Retinal pigment epithelial cell (primary cell): ENCODE data around the gene LYRM1.
"Not testable (repeated sequence)": the region's sequence is repeated elsewhere in the genome, so short reads cannot be mapped to it uniquely, and the experiment has no call there.

ENCODE experiments used
- DNase-seq: peaks from one replicate; pipeline ENCODE4 v3.0.0-alpha.2; 2010; ENCODE audit warnings: low read depth
- H3K4me3 ChIP-seq: 2 replicates; pipeline ENCODE4 v1.5.1; 2011; ENCODE audit warnings: mild to moderate bottlenecking, low read length, control low read depth, moderate library complexity
- TF ChIP-seq, protein P1 (sequence below): conservative IDR thresholded peaks from 2 replicates; pipeline ENCODE4 v1.5.1; 2011; ENCODE audit warnings: low read depth, low read length, control low read depth, inconsistent platforms

The LYRM1 gene

GRCh38 chr16:20859229-20859628, 41.3 kb upstream of the LYRM1 start:
- no peak for DNase-seq
- TF ChIP-seq, protein P1, sequence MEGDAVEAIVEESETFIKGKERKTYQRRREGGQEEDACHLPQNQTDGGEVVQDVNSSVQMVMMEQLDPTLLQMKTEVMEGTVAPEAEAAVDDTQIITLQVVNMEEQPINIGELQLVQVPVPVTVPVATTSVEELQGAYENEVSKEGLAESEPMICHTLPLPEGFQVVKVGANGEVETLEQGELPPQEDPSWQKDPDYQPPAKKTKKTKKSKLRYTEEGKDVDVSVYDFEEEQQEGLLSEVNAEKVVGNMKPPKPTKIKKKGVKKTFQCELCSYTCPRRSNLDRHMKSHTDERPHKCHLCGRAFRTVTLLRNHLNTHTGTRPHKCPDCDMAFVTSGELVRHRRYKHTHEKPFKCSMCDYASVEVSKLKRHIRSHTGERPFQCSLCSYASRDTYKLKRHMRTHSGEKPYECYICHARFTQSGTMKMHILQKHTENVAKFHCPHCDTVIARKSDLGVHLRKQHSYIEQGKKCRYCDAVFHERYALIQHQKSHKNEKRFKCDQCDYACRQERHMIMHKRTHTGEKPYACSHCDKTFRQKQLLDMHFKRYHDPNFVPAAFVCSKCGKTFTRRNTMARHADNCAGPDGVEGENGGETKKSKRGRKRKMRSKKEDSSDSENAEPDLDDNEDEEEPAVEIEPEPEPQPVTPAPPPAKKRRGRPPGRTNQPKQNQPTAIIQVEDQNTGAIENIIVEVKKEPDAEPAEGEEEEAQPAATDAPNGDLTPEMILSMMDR: no peak
- no peak overlapping the region for H3K4me3 ChIP-seq

DNA sequence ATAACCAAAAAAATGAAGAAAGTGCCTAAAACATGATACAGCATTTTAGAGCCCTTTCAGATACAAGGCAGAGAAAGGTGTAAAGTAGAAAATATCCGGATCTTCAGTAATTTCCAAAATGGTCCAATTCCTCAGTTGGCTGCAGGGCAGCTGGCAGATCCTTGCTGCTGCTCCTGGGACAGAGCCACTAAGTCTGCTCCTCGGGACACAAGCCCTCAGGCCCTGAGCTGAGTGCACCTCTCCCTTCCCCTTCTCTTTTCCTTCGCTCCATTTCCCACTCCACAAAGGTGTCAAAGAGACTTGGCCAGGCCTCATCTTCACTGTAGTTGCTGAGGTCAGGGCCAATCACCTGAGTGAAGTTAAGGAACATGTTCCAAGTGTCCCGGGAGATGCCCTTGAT, 40.9 kb upstream of the LYRM1 start:
- no peak overlapping the region for H3K4me3 ChIP-seq
- TF ChIP-seq, protein P1: no peak
- DNase-seq: no peak

GRCh38 chr16:20860361-20860760, 40.2 kb upstream of the LYRM1 start:
- no peak for DNase-seq
- H3K4me3 ChIP-seq: no peak overlapping the region
- TF ChIP-seq, protein P1: no peak

DNA sequence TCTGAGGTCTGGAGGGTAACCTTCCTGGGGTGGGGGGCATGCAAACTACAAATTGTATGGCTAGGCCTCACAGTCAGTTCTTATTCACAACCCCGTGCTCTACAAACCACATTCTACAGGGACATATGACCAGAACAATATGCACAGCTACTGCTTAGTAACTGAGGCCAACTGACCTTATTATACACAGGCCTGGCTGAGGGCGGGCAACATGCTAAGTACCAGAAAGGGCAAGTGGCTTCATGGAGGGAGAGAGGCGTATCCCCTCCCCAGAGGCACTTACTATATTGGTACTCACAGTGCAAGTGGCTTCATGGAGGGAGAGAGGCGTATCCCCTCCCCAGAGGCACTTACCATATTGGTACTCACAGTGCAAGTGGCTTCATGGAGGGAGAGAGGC, 39.6 kb upstream of the LYRM1 start:
- H3K4me3 ChIP-seq, DNase-seq: not testable (repeated sequence)

- TF ChIP-seq, protein P1: no peak
- no peak overlapping the region for H3K4me3 ChIP-seq
- DNase-seq: no peak
These were observed 38.2 kb upstream of the LYRM1 start for GRCh38 chr16:20862162-20862960.

DNA sequence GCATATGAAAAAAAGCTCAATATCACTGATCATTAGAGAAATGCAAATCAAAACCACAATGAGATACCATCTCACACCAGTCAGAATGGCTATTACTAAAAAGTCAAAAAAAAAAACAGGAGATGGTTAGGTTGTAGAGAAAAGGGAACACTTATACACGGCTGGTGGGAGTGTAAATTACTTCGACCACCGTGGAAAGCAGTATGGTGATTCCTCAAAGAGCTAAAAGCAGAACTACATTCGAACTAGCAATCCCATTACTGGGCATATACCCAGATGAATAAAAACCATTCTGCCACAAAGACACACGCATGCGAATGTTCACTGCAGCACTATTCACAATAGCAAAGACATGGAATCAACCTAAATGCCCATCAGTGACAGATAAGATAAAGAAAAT, 36.2 kb upstream of the LYRM1 start:
- DNase-seq, H3K4me3 ChIP-seq: not testable (repeated sequence)

DNA sequence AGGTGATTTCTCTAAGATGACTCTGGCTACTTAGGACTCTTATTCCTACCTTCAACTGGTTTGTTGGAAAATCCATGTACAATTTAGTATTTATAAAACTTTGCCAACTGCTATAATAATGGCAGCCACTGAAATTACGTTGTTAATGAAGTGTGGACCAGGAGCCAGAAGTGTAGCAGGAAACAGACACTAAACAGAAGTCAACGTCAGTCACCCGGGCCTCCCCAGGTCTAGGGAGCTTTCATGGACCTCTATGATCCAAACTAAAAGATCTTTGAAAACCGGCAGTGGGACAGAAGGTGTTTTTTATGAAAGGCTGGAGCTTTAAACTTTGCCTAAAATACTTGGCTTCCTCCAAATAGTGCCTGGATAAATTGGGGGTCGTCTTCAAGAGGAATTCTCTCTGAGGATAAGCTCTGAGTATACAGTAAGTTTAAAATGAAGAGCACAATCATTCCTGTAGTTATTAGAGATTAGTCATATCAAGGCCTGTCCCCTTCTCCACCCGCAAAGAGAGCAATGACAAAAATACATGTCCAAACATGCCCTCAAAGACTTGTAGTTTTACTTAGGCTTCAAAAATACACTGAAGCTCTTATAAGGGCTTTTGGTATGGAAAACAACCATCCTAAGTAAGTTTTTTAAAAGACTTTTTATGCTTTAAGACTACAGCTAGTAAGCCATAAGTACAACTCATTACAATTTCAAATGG, 35.0 kb upstream of the LYRM1 start:
- H3K4me3 ChIP-seq: no peak overlapping the region
- TF ChIP-seq, protein P1: no peak

GRCh38 chr16:20866145-20866772, 34.3 kb upstream of the LYRM1 start:
- peak; percentile 94 for DNase-seq
- TF ChIP-seq, protein P1: no peak
- H3K4me3 ChIP-seq: no peak overlapping the region

More for the DNA sequence above, 35.0 kb upstream of the LYRM1 start:
- no peak for DNase-seq
